SIG-M5 treated with dmso at 0.1 percent for 504 hours (cell line): ENCODE results near the gene MGMT.

Experiments used
- DNase-seq: peaks from one replicate; lab custom pipeline; 2025; ENCODE audit not compliant: unreplicated experiment; lab: John Stamatoyannopoulos, UW

The MGMT gene

DNA sequence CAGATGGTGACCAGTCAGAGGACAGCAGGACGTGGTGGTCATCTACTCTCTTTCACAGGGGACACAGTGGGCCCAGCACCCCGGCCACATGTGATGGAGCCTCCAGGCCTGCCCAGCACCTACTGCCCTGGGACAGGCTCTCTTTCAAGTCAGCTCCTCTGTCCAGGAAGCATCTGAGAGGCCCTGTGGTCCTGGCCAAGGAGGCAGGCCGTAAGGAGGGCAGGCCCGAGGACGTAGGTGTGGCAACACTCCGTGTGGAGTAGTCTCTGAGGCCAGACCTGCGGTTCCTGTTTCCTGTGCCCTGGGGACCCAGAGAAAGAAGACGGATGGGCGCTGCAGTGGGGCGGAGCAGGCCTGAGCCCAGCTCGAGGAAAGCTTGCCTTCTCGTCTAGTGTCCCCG lies 317.9 kb downstream of the MGMT start:
- DNase-seq, result no peak

GRCh38 chr10:129785536-129785981 lies 318.5 kb downstream of the MGMT start:
- DNase-seq, result no peak

DNA sequence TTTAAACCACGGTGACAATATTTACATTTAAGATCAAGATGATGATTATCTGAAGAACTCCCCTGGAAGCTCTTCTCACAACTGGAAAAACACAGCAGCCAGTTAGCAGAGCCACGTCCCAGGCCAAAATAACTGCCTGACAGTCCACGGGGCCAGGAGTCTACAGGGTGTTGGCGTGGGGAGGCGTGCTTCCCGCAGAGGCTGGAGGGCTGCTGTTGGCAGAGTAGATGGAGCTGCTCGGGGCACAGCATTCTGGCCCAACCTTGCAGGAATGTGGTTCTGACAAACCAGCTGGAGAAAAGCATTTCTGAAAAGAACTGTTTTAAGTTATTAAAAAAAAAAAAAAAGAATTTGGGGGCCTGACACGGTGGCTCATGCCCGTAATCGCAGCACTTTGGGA lies 319.2 kb downstream of the MGMT start:
- DNase-seq, result no peak

DNA sequence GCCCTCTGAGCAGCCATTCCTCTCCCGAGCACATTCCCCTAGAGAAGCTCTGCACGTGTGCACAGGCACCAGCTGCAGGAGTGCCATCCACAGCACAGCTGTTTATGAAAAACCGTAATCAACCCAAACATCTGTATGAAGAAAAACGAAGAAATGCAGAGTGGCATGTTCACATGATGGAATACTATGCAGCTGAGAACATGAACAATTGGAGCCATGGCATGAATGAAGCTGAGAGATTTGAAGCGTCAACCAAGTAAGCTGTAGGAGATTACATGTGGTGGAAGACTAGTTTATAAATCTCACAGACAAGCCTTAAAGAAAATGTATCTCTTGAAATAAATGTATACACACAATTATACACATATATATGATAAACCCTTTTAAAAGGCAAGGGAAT lies 320.5 kb downstream of the MGMT start:
- no peak for DNase-seq

DNA sequence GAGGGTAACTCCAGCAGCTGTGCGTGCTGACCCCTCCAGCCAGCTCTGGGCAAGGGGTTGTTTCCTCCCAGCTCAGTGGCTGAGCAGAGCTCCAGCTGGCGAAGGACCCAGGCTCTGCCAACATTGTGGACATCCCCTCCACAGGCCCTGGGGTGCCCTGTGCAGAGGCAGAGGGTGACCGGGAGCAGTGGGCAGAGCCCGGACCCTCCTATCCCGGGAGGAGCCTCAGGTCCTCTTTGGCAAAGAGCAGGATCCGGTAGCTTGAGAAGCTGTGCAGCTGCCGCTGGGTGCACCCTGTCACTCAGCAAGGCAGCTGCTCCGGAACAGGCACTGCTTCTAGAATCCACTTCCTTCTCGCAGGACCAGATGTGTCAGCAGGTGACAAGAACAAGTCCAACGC lies 321.2 kb downstream of the MGMT start:
- no peak for DNase-seq

DNA sequence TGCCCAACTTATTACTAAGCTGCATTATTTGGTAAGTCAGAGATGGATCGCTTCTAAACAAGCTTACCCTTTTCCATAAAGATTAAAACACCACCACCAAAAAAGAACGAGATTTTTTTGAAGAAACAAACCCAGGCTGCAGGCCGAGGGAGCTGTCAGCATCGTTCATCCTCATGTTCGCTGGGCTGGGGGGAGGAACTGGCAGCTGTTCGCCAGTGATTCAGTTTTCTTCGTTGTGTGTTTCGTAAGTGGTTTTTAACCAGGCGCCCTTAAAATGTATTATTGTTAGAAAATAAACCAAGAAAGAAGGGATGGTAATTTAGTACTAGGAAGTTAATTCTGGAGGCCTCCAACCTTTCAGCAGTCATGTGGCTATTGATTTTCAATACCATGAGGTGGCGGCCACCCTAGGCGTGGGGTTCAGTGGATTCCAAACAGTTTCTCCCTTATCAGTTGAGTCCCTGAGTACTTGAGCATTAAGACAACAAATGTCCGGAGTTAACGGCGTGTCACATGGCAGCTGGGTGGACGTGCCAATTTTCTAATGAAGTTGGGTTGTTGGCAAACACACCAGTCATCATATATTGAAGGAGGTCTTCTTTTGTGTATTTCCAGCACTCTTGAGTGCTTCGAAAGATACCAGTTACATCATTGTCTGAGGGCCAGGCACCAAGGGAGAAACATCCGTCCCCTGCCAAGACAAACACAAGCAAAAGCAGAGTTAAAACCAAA lies 323.8 kb downstream of the MGMT start:
- no peak for DNase-seq

DNA sequence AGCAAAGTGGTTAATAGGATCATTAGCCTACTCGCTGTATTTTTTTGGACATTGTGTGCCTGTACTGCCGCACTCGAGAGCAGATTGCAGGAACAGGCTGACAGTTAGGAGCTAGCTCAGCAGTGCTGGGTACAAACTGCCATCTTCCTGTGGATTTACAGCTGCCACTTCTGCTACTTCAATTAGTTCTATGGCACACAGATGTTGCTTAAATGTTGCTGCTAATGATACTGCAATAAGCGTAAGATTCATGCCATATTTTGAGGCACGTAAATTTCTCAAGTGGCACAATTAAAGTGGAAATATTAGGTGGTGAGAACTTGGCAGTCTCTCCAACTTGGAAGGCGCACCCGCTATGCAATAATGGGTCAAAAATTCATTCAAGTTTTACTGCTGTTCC lies 325.1 kb downstream of the MGMT start:
- DNase-seq, result no peak

GRCh38 chr10:129792864-129793263 lies 325.8 kb downstream of the MGMT start:
- DNase-seq, result no peak

DNA sequence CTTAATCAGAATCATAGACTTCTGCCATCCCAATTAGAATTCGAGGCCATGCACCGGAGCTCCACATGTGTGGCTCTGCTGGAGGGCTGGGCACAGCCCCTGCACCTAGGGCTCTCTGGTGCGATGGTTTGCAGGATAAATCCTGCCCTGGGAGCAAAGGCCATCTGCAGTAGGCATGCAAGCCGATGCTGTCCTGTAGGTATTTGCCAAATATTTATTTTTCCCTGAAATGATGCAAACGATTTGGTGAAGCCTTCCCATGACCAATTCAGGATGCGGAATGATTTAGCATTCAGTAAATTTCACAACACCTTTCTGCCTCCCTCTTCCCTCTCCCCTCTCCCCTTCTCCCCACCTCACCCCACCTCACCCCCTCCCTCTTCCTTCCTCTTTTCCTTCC lies 326.4 kb downstream of the MGMT start:
- DNase-seq, result no peak

DNA sequence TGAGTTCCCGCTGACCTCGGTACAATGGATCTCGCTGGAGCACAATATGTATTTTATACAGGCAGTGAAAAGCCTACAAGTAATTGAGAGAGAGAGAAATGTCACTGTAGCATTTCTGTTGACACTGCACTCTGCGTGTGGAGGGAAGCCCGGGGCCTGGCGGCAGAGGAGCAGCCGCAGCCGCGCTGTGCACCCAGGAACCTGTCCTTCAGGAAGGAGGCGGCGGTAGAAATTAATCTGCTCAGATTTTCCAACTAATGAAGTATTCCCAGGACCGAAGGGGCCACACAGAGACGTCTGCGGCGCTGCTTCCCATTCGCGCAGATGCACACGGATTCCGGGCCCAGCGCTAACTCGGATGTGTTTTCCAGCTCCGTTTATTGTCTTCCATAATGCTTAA lies 327.0 kb downstream of the MGMT start:
- DNase-seq, result no peak

DNA sequence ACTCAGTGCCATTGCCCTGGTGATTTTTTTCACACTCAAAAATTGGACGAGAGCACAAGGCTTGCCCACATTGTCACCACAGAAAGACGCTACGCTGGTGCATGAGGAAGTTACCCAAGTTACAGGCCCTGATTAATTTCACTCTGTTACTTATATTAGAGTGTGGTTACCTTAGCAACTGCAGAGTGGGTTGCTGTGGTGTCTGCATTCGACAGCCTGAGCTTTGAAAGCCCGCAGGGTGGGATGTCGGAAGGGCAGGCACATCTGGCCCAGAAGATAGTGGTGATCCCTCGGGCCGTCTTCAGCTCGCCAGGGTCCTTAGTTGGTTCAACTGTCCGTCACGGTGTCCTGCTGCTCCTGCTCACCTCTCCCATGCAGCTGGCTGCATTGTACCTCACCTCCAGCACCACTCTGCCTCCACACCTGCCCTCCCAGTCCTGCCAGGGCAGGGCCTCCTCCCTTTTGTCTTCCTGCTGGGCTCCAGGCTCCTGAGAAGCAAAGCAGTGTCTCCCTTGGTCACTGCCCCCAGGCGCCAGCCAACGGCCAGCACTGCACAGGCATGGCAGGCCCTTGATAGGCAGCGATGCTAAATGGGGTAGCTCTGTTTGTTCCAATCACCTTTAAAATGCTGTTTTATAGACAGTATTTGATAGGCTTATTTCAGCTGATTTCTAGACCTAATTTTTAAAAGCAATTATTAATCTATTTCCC lies 329.8 kb downstream of the MGMT start:
- DNase-seq, result no peak

- no peak for DNase-seq
Measured at GRCh38 chr10:129799942-129800341, 332.9 kb downstream of the MGMT start.

GRCh38 chr10:129800796-129801340 lies 333.8 kb downstream of the MGMT start:
- DNase-seq, result no peak

DNA sequence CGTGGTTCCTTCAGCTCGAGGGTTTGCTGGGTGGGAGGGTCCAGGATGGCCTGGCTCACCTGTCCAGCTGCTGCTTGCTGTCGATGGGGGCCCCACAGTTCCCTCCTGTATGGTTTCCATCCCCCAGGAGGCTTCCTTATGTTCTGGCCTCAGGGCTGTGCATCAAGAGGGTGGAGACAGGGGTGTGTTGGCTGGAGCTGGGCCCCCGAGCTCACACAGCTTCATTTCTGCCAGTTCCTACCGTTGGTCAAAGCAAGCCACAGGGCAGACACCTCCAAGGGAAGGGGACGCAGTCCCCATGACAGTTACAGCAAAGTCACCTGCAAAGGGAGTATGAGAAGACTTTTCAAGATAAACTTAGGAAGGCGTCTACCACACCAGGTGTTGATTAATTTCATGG lies 340.2 kb downstream of the MGMT start:
- no peak for DNase-seq

DNA sequence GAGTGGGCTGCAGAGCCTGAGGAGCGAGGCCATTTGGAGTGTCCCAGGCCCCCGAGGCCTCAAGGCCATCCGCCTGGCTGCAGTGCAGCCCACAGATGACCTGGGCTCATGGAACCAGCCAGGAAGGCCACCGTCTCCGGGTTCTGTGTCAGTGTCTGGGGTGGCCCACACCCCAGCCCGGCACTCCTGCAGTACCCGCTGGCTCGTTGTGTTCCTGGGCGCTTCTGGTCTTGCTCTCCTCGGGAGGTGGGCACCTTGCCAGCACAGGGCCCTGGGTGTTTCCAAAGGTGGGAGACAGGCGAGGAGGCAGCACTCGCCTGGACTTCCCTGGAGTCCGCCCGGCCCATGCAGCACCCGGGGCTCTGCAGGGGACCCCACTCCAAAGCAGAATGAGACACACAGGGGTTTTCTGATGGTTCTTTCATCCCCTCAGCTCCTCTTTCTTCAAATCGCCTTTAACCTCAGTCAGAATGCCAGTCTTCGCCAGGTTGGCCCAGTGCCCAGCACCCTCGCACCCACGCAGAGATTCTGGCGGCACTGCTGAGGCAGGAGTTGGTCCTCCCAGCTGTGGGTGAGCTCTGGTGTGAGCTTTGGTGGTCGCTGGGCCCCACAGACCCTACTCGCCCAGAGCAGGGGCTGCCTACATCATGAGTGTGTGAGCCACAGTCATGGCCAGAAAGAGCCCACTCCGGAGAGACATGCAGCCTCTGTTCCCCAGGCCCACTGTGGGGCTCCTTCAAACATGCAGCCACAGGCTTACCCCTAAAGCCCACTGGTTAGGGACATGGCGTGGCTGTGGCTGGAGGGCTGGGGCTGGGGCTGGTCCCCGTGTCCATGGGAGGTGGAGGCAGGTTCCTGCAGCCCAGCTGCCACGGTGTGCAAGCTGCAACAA lies 341.3 kb downstream of the MGMT start:
- DNase-seq, result no peak

DNA sequence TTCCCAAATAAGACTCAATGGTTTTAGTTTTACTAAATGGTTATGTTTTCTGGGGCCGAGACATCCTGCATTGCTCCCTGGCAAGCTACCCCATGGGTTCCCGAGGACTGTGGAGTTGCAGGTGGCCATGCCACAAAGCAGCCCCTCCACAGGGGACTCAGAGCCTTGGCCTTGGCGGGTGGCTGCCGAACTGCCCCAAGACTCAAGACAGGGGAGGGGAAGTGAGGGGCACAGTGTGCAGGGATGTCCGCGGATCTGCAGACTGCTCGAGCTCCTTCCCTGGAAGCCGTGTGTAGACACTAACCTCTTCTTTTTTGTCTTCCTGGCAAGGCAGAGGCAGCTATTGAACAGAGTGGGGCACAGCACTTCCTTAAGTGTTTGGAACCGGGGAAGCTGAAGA lies 342.4 kb downstream of the MGMT start:
- DNase-seq, result no peak

GRCh38 chr10:129809841-129810240 lies 342.8 kb downstream of the MGMT start:
- no peak for DNase-seq

- DNase-seq, result no peak
Measured at GRCh38 chr10:129811208-129811607, 344.2 kb downstream of the MGMT start.

- DNase-seq, result no peak
Measured at GRCh38 chr10:129812398-129812797, 345.4 kb downstream of the MGMT start.

GRCh38 chr10:129814681-129815646 lies 347.9 kb downstream of the MGMT start:
- no peak for DNase-seq
